Measurements from ENCODE around the gene USP32. TPM values are rescaled to one million over a fixed set of nuclear protein-coding genes. Genes with fewer than 3 reads are reported as not detected.

Gene USP32
- total RNA-seq, 1 experiment from 2014 or later: 73.5 TPM

DNA sequence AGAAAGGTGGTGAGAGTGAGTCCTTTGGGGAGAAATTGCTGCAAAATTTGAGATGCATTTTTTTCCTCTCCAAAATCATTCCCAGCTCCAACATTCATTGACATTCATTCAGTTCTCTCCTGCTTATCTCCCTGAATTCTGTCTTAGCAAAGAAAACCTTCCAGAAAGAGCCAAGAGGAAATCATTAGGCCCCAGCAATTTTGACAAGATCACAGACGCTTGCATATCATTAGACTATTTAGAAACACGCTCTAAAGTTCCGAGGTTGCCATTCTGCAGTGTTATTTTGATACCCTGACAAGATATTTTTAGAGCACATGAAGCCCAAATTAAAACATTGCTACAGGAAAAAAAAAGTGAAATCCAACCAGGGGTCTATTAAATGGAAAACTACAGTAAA is 20.8 kb upstream of the USP32 start:
- Histone ChIP-seq H2BK120ac (ENCODE audit: low read depth, low read length, poor library complexity, severe bottlenecking) (no peak overlapping the region), H2BK5ac (ENCODE audit: insufficient read length, low read length) (no peak overlapping the region), H3K79me1 (ENCODE audit: insufficient read depth, low read depth, low read length, poor library complexity, severe bottlenecking) (no peaks in the 10 kb centered on the region), H2BK20ac (ENCODE audit: low read depth, low read length, poor library complexity, severe bottlenecking) (no peak overlapping the region), H4K5ac (ENCODE audit: insufficient read length, low read depth, low read length) (no peak overlapping the region), H3T11ph (ENCODE audit: low read length) (no peak overlapping the region), H3K79me2 (ENCODE audit: insufficient read depth, low read length) (no peaks in the 10 kb centered on the region), H3K18ac (ENCODE audit: insufficient read length, low read depth, low read length) (no peak overlapping the region), H2BK15ac (ENCODE audit: low read depth, low read length) (no peak overlapping the region), H3K14ac (ENCODE audit: insufficient read depth, low read length) (no peak overlapping the region), H2AK5ac (ENCODE audit: insufficient read length, low read length) (no peak overlapping the region), H4K20me1 (ENCODE audit: control insufficient read depth, insufficient read depth, insufficient read length) (no peaks in the 10 kb centered on the region), H3K23me2 (ENCODE audit: insufficient read length, low read depth, low read length, poor library complexity, severe bottlenecking) (no peaks in the 10 kb centered on the region), H3K4me1 (ENCODE audit: insufficient read depth, low read length) (no peaks in the 10 kb centered on the region), H4K91ac (ENCODE audit: insufficient read length, low read depth, low read length) (no peak overlapping the region), H4K8ac (replicated peaks; ENCODE audit: insufficient read length, low read depth, low read length) (no peak overlapping the region), H3K27me3 (ENCODE audit: insufficient read depth, low read length) (no peaks in the 10 kb centered on the region), H3K4ac (ENCODE audit: low read depth, low read length) (no peak overlapping the region), H3K9me3 (ENCODE audit: control insufficient read depth, low read depth, low read length) (no peaks in the 10 kb centered on the region), H3K27ac (ENCODE audit: insufficient read length, low read depth, low read length) (no peak overlapping the region), H3K56ac (ENCODE audit: insufficient read length, low read depth, low read length) (no peak overlapping the region), H3K23ac (ENCODE audit: insufficient read length, low read depth, low read length) (no peak overlapping the region), H2BK12ac (ENCODE audit: insufficient read length, low read depth, low read length) (no peak overlapping the region), H2AFZ (ENCODE audit: low read length) (no peak overlapping the region), H3K9ac (ENCODE audit: extremely low read depth, insufficient read length, low read length) (no peak overlapping the region), H3K4me2 (ENCODE audit: insufficient read depth, insufficient read length, low read length) (no peak overlapping the region)
- WGBS (ENCODE audit: extremely low coverage, insufficient read length, low lambda C conversion rate): no CpG with 5 or more reads among the region's 3 CpGs
- TF ChIP-seq, protein P1, sequence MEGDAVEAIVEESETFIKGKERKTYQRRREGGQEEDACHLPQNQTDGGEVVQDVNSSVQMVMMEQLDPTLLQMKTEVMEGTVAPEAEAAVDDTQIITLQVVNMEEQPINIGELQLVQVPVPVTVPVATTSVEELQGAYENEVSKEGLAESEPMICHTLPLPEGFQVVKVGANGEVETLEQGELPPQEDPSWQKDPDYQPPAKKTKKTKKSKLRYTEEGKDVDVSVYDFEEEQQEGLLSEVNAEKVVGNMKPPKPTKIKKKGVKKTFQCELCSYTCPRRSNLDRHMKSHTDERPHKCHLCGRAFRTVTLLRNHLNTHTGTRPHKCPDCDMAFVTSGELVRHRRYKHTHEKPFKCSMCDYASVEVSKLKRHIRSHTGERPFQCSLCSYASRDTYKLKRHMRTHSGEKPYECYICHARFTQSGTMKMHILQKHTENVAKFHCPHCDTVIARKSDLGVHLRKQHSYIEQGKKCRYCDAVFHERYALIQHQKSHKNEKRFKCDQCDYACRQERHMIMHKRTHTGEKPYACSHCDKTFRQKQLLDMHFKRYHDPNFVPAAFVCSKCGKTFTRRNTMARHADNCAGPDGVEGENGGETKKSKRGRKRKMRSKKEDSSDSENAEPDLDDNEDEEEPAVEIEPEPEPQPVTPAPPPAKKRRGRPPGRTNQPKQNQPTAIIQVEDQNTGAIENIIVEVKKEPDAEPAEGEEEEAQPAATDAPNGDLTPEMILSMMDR (conservative IDR thresholded peaks at IDR 0.05): no peak
- no peak for DNase-seq
- H3K27me3 Mint-ChIP-seq (ENCODE audit: low read depth): no peaks in the 10 kb centered on the region
- H3K36me3 Mint-ChIP-seq (ENCODE audit: insufficient read depth in 1 of 3, low read depth in 3 of 3): peaks cover 0 to 5% (median 0%) of the 10 kb centered on the region in 3 experiments; a peak in 1 of 7 replicates
- H3K9me3 Mint-ChIP-seq: peaks cover 8 to 18% of the 10 kb centered on the region in 2 experiments; a peak in 4 of 5 replicates
- no peak overlapping the region for H3K27ac Mint-ChIP-seq
- H3K4me3 Mint-ChIP-seq: no peak overlapping the region
- no peaks in the 10 kb centered on the region for H3K4me1 Mint-ChIP-seq
